Measurements from ENCODE around the gene DENND1B. TPM values are rescaled to one million over a fixed set of nuclear protein-coding genes. Genes with fewer than 3 reads are reported as not detected.

Gene DENND1B, protein sequence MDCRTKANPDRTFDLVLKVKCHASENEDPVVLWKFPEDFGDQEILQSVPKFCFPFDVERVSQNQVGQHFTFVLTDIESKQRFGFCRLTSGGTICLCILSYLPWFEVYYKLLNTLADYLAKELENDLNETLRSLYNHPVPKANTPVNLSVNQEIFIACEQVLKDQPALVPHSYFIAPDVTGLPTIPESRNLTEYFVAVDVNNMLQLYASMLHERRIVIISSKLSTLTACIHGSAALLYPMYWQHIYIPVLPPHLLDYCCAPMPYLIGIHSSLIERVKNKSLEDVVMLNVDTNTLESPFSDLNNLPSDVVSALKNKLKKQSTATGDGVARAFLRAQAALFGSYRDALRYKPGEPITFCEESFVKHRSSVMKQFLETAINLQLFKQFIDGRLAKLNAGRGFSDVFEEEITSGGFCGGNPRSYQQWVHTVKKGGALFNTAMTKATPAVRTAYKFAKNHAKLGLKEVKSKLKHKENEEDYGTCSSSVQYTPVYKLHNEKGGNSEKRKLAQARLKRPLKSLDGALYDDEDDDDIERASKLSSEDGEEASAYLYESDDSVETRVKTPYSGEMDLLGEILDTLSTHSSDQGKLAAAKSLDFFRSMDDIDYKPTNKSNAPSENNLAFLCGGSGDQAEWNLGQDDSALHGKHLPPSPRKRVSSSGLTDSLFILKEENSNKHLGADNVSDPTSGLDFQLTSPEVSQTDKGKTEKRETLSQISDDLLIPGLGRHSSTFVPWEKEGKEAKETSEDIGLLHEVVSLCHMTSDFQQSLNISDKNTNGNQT
- total RNA-seq (50.8 TPM), polyA plus RNA-seq (2.6 TPM)

DNA sequence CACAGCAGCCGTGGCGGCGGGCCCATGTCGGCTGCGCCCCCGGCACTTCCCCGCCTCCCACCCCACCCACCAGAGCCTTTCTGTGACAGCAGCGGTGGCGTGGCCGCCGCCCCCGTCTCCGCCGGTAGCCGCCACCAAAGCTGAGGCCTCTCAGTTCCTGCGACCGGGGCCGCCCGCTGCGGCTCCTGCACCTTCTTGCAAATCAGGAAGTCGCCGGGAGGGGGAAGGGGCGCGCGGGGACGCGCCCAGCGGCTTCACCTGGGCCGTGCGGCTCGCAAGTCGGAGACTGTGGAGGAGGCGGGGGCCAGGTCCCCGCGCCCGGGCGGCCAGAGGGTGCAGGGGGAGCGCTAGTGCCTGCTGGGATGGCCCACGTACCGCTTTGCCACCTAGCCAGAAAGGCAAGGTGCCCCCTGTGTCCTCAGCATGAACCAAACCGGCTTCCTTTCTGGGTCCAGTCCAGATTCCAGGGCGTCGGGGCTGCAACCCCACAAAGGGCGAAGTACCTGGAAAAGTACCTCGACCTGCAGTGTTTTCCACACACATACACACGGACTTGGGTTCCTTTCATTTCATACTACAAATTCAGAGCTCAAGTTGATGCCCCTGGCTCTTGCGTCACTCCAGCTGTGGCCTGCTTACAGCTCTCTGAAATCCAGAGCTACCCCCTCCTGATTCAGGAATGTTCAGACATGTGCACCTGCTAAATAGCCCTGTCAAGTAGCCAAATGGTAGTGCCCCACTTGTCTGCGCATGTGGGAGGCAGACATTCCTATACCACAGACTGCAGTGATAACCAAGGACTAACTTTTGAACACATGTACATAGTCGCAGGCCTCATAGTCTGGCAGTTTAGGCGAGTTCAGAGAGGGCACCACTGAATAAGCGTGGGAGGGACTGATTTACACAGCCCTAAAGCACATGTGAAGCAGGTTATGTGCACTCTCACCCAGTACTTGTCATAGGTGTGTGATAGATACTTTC is at the start of gene DENND1B:
TSS of gene DENND1B (minus strand) at position 199 of the 981 bp plus-strand sequence. CDS start 325 bp downstream, outside the sequence.
- Histone ChIP-seq H3K36me3 (ENCODE audit: insufficient read depth) (no peaks in the 10 kb centered on the region), H3K27ac (ENCODE audit: low read depth) (peak within 1 kb of the TSS; percentile 98), H3K4me3 (ENCODE audit: low read depth, low read length) (peak within 1 kb of the TSS; percentile 94), H3K4me1 (ENCODE audit: insufficient read depth) (no peaks in the 10 kb centered on the region)
- DNase-seq (ENCODE audit: extremely low spot score): no peak
- WGBS: 10% methylated on average over 51 of the region's 51 CpGs

DNA sequence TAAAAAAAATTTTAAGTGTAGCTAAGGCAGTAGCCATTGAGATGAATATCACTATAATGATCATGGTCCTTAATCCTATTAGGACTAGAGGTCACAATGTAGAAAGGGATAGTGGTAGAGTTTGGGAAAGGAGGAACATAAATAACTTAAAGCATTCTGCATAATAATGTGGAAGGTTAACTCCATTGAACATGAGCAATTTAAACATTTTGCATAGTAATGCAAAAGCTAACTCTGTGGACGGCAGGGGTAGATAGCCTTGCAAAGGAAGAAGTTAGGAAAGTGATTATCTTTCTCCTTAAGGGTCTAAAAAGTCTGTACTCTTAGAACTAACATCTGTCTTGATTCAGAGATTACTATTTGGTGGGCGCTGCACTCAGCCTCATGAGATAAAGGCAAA is 39.0 kb upstream of the DENND1B start:
- Histone ChIP-seq H3K4me3 (ENCODE audit: low read depth, low read length) (no peak overlapping the region), H3K27ac (ENCODE audit: low read depth) (no peak overlapping the region), H3K36me3 (ENCODE audit: insufficient read depth) (no peaks in the 10 kb centered on the region), H3K4me1 (ENCODE audit: insufficient read depth) (no peaks in the 10 kb centered on the region)
- 69% methylated on average over 2 of the region's 2 CpGs for WGBS
- DNase-seq (ENCODE audit: extremely low spot score): no peak

DNA sequence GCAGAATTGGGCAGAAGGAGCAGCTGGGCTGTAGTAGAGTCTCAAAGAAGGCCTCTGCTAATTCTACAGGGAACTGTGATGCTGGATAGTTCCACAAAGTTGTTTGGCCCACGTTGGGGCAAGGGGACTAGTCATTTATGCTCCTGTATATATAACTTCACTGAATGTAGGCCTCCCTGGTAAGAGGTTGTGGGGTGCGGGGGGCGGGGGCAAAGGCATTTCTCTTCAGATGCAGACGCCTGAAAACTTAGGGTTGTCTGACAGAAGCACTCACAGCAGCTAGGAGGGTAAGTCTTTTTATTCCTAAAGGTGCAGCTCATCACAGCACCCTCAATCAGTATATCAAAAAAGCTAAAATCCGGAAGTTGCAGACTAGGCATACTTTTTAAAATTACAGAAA is 38.5 kb upstream of the DENND1B start:
- DNase-seq (ENCODE audit: extremely low spot score): no peak
- H3K4me3 ChIP-seq (ENCODE audit: low read depth, low read length): no peak overlapping the region
- H3K4me1 ChIP-seq (ENCODE audit: insufficient read depth): no peaks in the 10 kb centered on the region
- 56% methylated on average over 5 of the region's 5 CpGs for WGBS
- no peaks in the 10 kb centered on the region for H3K36me3 ChIP-seq (ENCODE audit: insufficient read depth)
- H3K27ac ChIP-seq (ENCODE audit: low read depth): no peak overlapping the region

DNA sequence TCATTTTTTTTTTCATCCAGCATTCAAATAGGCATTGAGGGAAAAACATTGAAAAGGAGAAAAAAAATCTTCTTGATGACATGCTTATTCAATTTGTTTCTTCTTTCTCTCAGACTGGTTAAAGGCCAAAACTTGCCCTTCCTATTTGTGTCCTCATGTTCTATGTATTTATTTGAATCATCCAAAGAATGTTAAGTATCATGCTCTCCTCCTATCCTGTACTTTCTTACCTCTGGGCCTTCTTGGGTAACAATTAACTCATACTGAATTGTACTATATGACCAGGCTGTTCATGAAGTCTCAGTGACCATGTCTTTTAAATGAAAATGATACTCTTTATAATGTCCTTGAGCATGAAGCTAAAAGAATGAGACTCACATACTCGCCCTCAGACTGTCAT is 36.5 kb upstream of the DENND1B start:
- no peak for DNase-seq (ENCODE audit: extremely low spot score)
- H3K4me3 ChIP-seq (ENCODE audit: low read depth, low read length): no peak overlapping the region
- H3K36me3 ChIP-seq (ENCODE audit: insufficient read depth): no peaks in the 10 kb centered on the region
- H3K27ac ChIP-seq (ENCODE audit: low read depth): no peak overlapping the region
- no peaks in the 10 kb centered on the region for H3K4me1 ChIP-seq (ENCODE audit: insufficient read depth)
- WGBS: 82% methylated on average over 1 of the region's 1 CpG

DNA sequence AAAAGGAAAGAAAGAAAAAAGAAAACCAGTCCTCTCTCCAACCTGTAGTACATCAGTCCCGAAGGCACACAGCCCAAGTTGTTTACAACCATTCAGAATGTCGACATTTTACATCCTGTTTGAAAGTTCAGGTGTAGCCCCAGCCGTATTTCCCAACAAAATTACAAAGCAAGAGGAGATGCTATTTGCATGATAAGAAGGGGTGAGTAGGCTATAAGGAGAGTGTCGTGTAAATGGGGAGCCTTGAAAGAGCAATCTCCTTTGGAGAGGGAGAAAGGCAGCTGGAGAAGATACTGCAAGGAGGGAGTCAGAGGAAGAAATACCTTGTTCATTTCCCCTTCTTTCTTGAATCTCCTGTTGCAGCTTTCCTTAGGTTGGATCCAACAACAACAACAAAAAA is 35.5 kb upstream of the DENND1B start:
- no peak overlapping the region for H3K4me3 ChIP-seq (ENCODE audit: low read depth, low read length)
- H3K36me3 ChIP-seq (ENCODE audit: insufficient read depth): no peaks in the 10 kb centered on the region
- H3K27ac ChIP-seq (ENCODE audit: low read depth): no peak overlapping the region
- 51% methylated on average over 4 of the region's 4 CpGs for WGBS
- H3K4me1 ChIP-seq (ENCODE audit: insufficient read depth): no peaks in the 10 kb centered on the region
- DNase-seq (ENCODE audit: extremely low spot score): no peak

DNA sequence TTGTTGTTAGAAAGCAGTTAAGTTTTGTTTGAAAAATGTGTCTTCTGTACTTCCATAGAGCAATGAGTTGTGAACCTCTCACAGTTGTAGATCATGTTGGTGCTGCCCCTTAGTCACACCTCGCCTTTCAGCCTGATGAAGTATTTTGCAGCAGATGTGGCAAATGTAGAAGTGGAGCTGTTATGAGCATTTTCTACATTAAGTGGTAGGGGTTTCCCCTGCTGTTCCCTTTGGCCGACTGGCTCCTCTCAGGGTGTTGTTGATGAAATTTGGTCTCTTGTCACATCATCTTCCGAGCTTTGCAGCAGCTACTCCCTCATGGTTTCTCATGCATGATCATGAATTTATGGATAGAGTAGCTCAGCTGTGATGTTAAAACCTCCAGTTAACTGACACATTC is 33.6 kb upstream of the DENND1B start:
- no peak for DNase-seq (ENCODE audit: extremely low spot score)
- no peaks in the 10 kb centered on the region for H3K36me3 ChIP-seq (ENCODE audit: insufficient read depth)
- 59% methylated on average over 3 of the region's 3 CpGs for WGBS
- no peaks in the 10 kb centered on the region for H3K4me1 ChIP-seq (ENCODE audit: insufficient read depth)
- H3K4me3 ChIP-seq (ENCODE audit: low read depth, low read length): no peak overlapping the region
- H3K27ac ChIP-seq (ENCODE audit: low read depth): no peak overlapping the region

DNA sequence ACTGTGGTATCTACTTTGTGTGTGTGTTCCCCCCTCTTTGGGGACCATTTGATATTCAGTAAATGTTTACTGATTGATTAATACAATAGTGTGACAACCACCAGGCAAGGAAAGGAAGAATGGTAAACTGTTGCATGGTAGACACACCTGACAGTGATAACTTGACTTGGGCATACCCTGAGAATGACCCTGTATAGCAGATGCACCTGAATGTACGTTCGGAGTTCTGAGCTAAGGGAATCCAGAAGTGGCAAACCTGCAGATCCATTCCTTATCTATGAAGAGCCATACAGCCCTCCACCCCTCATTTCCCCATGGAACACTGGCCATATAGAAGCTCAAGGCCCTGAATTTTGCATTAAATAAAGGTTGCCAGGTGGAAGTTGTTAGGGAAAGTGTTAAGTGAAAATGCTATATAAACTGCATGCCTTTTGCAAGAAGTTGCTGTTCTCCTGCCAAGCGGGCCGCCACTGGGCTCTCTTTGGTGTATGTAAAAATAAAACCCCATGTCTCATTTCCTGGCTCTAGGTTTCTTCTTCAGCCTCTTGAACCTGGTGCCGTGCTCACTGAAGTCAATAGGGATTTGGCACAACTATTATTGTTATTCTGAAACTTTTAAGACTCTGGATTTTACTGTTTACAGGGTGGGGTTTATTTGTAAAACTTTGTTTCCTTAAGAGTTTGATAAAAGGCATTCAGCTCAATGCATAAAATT is 32.6 kb upstream of the DENND1B start:
- H3K4me3 ChIP-seq (ENCODE audit: low read depth, low read length): no peak overlapping the region
- no peaks in the 10 kb centered on the region for H3K36me3 ChIP-seq (ENCODE audit: insufficient read depth)
- H3K4me1 ChIP-seq (ENCODE audit: insufficient read depth): no peaks in the 10 kb centered on the region
- no peak overlapping the region for H3K27ac ChIP-seq (ENCODE audit: low read depth)
- 43% methylated on average over 5 of the region's 5 CpGs for WGBS
- DNase-seq (ENCODE audit: extremely low spot score): no peak

DNA sequence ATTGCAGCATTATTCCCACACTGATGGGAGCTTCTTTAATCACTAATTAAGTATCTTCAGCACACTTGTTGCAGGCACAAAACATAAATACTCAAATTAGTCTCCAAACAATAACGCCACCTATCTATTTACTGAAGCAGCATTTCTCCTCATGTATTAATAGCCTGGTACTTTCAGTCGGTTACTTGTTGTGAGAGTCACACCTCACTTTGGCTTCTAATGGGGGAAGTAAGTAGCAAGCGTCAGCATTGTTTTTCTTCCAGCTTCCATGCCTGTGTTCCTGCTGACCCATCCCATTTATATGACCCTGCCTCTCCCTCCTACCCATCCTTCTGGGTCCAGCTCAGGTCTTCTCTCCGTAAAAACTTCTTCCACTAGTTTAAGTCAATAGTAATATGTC is 31.9 kb upstream of the DENND1B start:
- no peaks in the 10 kb centered on the region for H3K36me3 ChIP-seq (ENCODE audit: insufficient read depth)
- no peak for DNase-seq (ENCODE audit: extremely low spot score)
- H3K4me3 ChIP-seq (ENCODE audit: low read depth, low read length): no peak overlapping the region
- no peak overlapping the region for H3K27ac ChIP-seq (ENCODE audit: low read depth)
- WGBS: 74% methylated on average over 4 of the region's 4 CpGs
- H3K4me1 ChIP-seq (ENCODE audit: insufficient read depth): no peaks in the 10 kb centered on the region

DNA sequence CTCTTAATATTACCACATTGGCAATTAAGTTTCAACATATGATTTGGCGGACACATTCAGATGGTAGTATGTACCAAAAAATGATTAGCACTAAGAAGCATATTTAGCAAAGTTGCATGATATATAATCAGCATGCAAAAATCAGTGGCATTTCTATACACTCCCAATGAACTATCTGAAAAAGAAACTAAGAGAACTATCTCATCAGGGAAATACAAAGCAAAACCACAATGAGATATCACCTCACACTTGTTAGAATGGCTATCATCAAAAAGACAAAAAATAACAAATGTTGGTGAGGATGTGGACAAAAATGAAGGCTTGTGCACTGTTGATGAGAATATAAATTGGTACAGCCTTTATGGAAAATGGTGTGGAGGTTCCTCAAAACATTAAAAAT is 31.4 kb upstream of the DENND1B start:
- Histone ChIP-seq H3K4me3 (ENCODE audit: low read depth, low read length) (no peak overlapping the region), H3K36me3 (ENCODE audit: insufficient read depth) (no peaks in the 10 kb centered on the region), H3K27ac (ENCODE audit: low read depth) (no peak overlapping the region), H3K4me1 (ENCODE audit: insufficient read depth) (no peaks in the 10 kb centered on the region)
- DNase-seq (ENCODE audit: extremely low spot score): no peak
- 99% methylated on average over 1 of the region's 1 CpG for WGBS

DNA sequence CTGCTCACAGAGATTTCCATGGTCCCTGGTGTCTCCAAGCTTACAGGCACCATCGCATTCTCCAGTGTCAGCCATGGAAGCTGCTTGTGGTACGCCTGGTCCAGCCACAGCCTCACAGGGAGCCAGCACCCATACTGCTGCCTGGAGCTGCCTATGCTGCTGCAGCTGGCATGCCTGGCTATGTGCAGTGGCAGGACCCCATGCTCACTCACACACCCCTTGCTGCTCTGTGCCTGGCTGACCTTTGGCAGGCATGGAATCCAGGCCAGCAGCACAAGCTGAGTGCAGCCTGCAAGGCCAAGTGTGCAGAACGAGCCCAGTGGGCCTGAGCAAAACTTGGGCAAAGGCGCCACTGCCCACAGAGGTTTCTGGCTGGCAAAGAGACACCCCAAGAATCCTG is 26.4 kb upstream of the DENND1B start:
- Histone ChIP-seq H3K4me1 (ENCODE audit: insufficient read depth) (no peaks in the 10 kb centered on the region), H3K36me3 (ENCODE audit: insufficient read depth) (no peaks in the 10 kb centered on the region), H3K4me3 (ENCODE audit: low read depth, low read length) (no peak overlapping the region), H3K27ac (ENCODE audit: low read depth) (no peak overlapping the region)
- WGBS: 91% methylated on average over 4 of the region's 4 CpGs
- no peak for DNase-seq (ENCODE audit: extremely low spot score)

DNA sequence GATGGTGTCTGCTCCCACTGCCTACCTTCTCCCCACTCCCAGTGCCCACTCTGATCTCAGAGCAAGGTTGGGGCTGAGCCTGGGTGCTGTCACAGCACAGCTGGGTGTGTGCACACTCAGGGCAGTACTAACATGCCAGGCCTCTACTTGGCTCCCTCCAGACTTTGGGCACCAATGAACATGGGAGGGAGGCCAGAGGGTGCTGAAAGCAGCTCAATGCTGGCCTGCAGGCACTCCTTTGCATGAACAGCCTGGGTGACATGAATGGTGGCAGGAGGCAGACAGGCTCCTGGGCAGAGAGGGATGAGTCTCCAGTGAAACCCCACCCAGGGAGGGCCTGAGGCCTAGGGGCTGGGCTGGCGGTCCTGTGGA is 25.8 kb upstream of the DENND1B start:
- Histone ChIP-seq H3K36me3 (ENCODE audit: insufficient read depth) (no peaks in the 10 kb centered on the region), H3K4me3 (ENCODE audit: low read depth, low read length) (no peak overlapping the region), H3K4me1 (ENCODE audit: insufficient read depth) (no peaks in the 10 kb centered on the region), H3K27ac (ENCODE audit: low read depth) (no peak overlapping the region)
- WGBS: 62% methylated on average over 1 of the region's 1 CpG
- DNase-seq (ENCODE audit: extremely low spot score): no peak

DNA sequence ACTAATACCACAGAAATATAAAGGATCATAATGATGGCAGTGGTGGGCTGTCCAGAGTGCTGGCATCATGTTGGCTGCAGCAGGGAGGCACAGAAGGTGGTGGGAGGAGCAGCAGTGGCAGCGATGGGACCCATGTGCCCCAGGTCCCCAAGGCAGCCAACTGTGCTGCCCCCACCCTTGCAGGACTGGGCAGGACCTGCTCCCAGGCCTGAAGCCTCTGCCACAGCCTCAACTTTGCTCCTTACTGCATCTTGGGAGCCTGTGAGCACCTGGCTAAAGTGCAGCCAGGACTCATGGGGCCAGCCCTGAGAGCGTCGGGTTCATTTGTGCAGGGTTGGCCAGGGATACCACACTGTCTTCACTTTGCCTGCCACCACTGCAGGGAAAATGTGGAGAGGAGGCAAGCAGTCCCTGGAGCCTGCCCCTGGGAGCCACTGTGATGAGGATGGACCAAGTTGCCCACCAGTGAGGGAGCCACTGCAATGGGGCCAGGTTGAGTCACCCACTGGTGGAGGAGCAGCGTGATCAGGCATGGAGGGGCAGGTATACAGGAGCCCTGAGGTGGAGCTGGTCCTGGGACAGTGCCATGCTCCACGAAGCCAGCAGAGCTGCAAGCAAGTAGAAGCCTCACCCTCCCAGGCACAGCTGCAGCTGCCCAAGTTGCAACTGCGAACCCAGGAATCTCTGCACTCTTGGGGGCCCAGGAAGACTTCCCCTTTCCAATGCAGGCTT is 25.3 kb upstream of the DENND1B start:
- 89% methylated on average over 6 of the region's 6 CpGs for WGBS
- no peak overlapping the region for H3K4me3 ChIP-seq (ENCODE audit: low read depth, low read length)
- no peaks in the 10 kb centered on the region for H3K4me1 ChIP-seq (ENCODE audit: insufficient read depth)
- H3K27ac ChIP-seq (ENCODE audit: low read depth): no peak overlapping the region
- no peaks in the 10 kb centered on the region for H3K36me3 ChIP-seq (ENCODE audit: insufficient read depth)
- DNase-seq (ENCODE audit: extremely low spot score): no peak
